Body of pancreas (tissue), 4 donors: ENCODE measurements around the gene MLXIP.

ENCODE experiments used
- POLR2A ChIP-seq, 3 donors: fragments of 450-650 bp; IDR thresholded peaks; one replicate each; pipeline ENCODE4 v1.6.1; 2016; ENCODE audit warnings: antibody characterized with exemption in 3 of 3, mild to moderate bottlenecking in 2 of 3
- TF ChIP-seq, protein P1 (sequence below), 7 experiments: fragments of 450-650 bp in 4 of 7; fragments of 200-600 bp in 3 of 7; sonication (generic) in 3 of 7; IDR thresholded peaks; one replicate each; pipeline ENCODE4 v1.5.1; 2016 to 2019; ENCODE audit warnings: antibody characterized with exemption in 7 of 7

DNA sequence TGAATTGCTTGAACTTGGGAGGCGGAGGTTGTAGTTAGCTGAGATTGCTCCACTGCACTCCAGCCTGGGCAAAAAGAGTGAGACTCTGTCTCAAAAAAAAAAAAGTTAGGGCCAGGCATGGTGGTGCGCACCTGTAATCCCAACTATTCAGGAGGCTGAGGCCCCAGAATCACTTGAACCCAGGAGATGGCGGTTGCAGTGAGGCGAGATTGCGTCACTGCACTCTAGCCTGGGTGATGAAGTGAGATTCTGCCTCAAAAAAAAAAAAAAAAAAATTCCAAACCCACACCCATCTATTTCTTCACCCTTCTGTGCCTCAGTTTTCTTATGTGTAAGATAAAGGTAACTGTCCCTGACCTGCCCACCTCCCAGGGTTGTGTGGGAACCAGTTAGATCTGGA lies 11.0 kb upstream of the MLXIP start:
- TF ChIP-seq, protein P1, sequence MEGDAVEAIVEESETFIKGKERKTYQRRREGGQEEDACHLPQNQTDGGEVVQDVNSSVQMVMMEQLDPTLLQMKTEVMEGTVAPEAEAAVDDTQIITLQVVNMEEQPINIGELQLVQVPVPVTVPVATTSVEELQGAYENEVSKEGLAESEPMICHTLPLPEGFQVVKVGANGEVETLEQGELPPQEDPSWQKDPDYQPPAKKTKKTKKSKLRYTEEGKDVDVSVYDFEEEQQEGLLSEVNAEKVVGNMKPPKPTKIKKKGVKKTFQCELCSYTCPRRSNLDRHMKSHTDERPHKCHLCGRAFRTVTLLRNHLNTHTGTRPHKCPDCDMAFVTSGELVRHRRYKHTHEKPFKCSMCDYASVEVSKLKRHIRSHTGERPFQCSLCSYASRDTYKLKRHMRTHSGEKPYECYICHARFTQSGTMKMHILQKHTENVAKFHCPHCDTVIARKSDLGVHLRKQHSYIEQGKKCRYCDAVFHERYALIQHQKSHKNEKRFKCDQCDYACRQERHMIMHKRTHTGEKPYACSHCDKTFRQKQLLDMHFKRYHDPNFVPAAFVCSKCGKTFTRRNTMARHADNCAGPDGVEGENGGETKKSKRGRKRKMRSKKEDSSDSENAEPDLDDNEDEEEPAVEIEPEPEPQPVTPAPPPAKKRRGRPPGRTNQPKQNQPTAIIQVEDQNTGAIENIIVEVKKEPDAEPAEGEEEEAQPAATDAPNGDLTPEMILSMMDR (IDR thresholded peaks at IDR 0.05): no peak
- TF ChIP-seq POLR2A (IDR thresholded peaks at IDR 0.05): no peak
